Right lobe of liver (tissue), 6 donors: Measurements from ENCODE around the gene ARTN. TPM values are rescaled to one million over a fixed set of nuclear protein-coding genes. Genes with fewer than 3 reads are reported as not detected.
A peak's percentile ranks its signal among the peaks of the same experiment; 100 is the strongest.

Source experiments
- ATAC-seq, 4 donors: fragments of 200-7000 bp; cut with Tn5 transposase; one replicate each; pipeline ENCODE4 v1.9.1; 2020; ENCODE audit warnings: mild to moderate bottlenecking in 4 of 4, moderate library complexity in 4 of 4
- DNase-seq, 3 donors: peaks; one replicate each; pipeline ENCODE4 v3.0.0-alpha.2; 2020
- H3K27ac ChIP-seq, 3 donors: fragments of 200-600 bp; one replicate each; pipeline ENCODE4 v1.8.0; 2022
- H3K27me3 ChIP-seq, 2 donors: fragments of 200-600 bp; one replicate each; pipeline ENCODE4 v1.8.0; 2022
- H3K36me3 ChIP-seq, 4 donors: fragments of 200-600 bp; sonication (generic) in 1 of 4; one replicate each; pipeline versions ENCODE4 v1.5.1 to v1.8.0; 2017 to 2022; ENCODE audit warnings: control low read depth in 1 of 4
- H3K4me1 ChIP-seq, 4 donors: fragments of 200-600 bp; sonication (generic) in 1 of 4; one replicate each; pipeline versions ENCODE4 v1.5.1 to v1.8.0; 2017 to 2022; ENCODE audit warnings: control low read depth in 1 of 4
- H3K4me3 ChIP-seq, 3 donors: fragments of 200-600 bp; one replicate each; pipeline ENCODE4 v1.8.0; 2022
- H3K9me3 ChIP-seq, 4 donors: fragments of 200-600 bp; sonication (generic) in 1 of 4; one replicate each; pipeline versions ENCODE4 v1.5.1 to v1.8.0; 2017 to 2022; ENCODE audit warnings: control low read depth in 1 of 4
- CTCF ChIP-seq, 4 donors: fragments of 200-600 bp in 3 of 4; fragments of 450-650 bp in 1 of 4; IDR thresholded peaks; one replicate each; pipeline versions ENCODE4 v1.5.1 to v1.8.0; 2016 to 2022; ENCODE audit warnings: antibody characterized with exemption in 4 of 4, mild to moderate bottlenecking in 2 of 4
- POLR2A ChIP-seq: fragments of 450-650 bp; IDR thresholded peaks from one replicate; pipeline ENCODE4 v1.6.1; 2017; ENCODE audit warnings: antibody characterized with exemption, mild to moderate bottlenecking
- WGBS: methylation state at CpG from one replicate; pipeline ENCODE4 v1.1.6; 2018; ENCODE audit warnings: low coverage, low lambda C conversion rate; ENCODE audit not compliant: insufficient coverage; ENCODE audit errors: missing lambda C conversion rate; 5-methylcytosine and 5-hydroxymethylcytosine counted together
- intact Hi-C, 2 donors: fragments of 100-400 bp; cut with DNase I; formaldehyde crosslinking; loops; one replicate each; pipeline versions ENCODE4 v1.11.2 to v1.14.1; 2022
- total RNA-seq, 6 experiments: library from RNA; depleted of rRNA in 2 of 6; stranded (reverse); fragments of >200 nt in 2 of 6; fragmentation: NEBNext Ultra II Directional in 3 of 6; extraction: Animal tissue kit (Norgen Biotek cat#: 25700) in 3 of 6; gene quantifications; one replicate each; pipeline versions ENCODE4 v1.1.0 to v1.2.4, GENCODE V29; 2016 to 2023
- donor health status: DM: no; HTN: yes; CAD: no.
- donor health status: DM: no; HTN: no; CAD: no.
- donor health status: DM: no; HTN: no; CAD: no.
- donor health status: DM: no; HTN: yes; CAD: no.
- donor health status: DM: no; HTN: yes; CAD: no.

Gene ARTN
- total RNA-seq, 6 experiments from 2014 or later = 0.31 to 0.32 (median 0.31) TPM; not detected in 3

- intact Hi-C loops = no loop called here
- TF ChIP-seq CTCF (IDR thresholded peaks at IDR 0.05) = no peak
- no peak for TF ChIP-seq POLR2A
- Histone ChIP-seq H3K36me3 (no peaks in the 10 kb centered on the region), H3K27me3 (no peaks in the 10 kb centered on the region), H3K9me3 (no peaks in the 10 kb centered on the region), H3K4me1 (peaks cover 0 to 10% (median under 1%) of the 10 kb centered on the region in 4 donors), H3K4me3 (no peak overlapping the region), H3K27ac (no peak overlapping the region)
- no peak for ATAC-seq
- DNase-seq = no peak
- WGBS = 83% methylated on average over 3 of the region's 3 CpGs
Measured at GRCh38 chr1:43942411-43942810, 8.8 kb downstream of the ARTN start.

DNA sequence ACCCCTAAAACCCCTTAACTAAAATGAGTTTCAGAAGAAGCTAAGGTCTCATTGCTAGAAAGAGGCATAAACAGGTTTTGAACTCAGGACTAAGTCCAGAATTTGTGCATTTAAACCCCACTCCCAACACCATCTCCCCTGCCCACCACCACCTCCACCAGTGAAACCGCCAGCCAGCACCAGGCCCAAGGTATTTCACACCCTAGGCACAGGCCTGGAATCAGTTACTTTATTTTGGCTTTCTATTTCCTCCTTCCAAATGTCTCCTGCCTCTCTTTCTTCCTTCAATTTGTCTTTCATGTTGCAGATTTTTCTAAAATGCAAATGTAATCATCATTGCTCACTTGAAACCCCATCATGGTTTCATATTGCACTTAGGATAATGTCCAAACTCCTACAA, 11.3 kb downstream of the ARTN start:
- WGBS = 100% methylated on average over 1 of the region's 1 CpG
- TF ChIP-seq POLR2A (no peak), CTCF (IDR thresholded peaks at IDR 0.05) (no peak)

GRCh38 chr1:43945674-43946235, 12.2 kb downstream of the ARTN start:
- no peaks in the 10 kb centered on the region for H3K9me3 ChIP-seq
- TF ChIP-seq CTCF (IDR thresholded peaks at IDR 0.05) (no peak), POLR2A (no peak)
- H3K27ac ChIP-seq = peak overlapping the region; percentile 95 to 98 (median 96)
- DNase-seq (no peak), ATAC-seq (no peak)
- peak overlapping the region; percentile 44 to 88 (median 79) for H3K4me3 ChIP-seq
- peaks cover 0 to 5% (median 0%) of the 10 kb centered on the region in 4 donors for H3K36me3 ChIP-seq
- no peaks in the 10 kb centered on the region for H3K27me3 ChIP-seq
- 0% methylated on average over 3 of the region's 3 CpGs for WGBS
- intact Hi-C loops = no loop called here
- peaks cover 0 to 17% (median 9%) of the 10 kb centered on the region in 4 donors for H3K4me1 ChIP-seq

More for the DNA sequence above, 11.3 kb downstream of the ARTN start:
- H3K4me1 ChIP-seq = peaks cover 0 to 17% (median 9%) of the 10 kb centered on the region in 4 donors
- H3K27ac ChIP-seq = no peak overlapping the region
- ATAC-seq (no peak), DNase-seq (no peak)
- H3K9me3 ChIP-seq = no peaks in the 10 kb centered on the region
- H3K4me3 ChIP-seq = no peak overlapping the region
- no peaks in the 10 kb centered on the region for H3K27me3 ChIP-seq
- peaks cover 0 to 1% (median 0%) of the 10 kb centered on the region in 4 donors for H3K36me3 ChIP-seq
- intact Hi-C loops = no loop called here

DNA sequence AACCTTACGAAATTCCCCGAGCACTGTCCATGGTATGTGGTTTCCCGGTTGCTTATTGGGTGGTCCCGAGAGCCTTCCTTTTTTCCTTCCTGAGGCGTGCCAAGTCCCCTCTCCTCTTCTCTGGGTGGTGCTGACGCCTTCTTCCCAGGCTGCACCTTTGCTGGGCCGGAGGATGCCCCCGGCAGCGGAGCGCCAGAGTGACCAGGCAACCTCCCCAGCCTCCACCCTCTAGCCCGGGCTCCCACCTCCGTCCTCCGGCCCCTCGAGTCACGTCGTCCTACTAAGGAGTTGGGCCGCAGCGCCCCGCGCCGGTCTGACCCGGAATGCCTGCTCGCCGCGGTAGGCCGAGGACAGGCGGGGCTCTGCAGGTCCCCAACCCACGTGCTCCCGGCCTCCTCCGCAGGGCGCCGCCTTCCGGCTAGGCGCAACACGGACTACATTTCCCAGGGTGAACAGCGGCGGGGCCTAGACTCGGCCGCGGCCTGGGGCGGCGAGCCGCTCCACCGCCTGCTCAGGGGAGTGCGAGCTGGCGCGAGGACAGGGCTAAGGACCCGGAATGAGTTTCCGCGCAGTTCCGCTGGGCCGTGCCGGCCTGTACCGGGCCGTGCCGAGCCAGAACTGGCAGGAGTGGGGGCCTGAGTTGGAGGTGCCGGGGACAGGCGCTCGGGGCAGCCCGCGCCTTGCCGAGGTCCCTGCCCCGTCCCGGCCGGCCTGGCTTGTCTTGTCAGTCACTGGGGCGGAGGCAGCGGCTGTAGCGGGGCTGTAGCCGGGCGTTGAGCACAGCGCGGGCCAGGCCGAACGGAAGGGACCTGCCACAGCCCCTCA, 12.8 kb downstream of the ARTN start, which contains the start of gene IPO13:
Gene IPO13 (plus strand): TSS at position 715 of the 825 bp plus-strand sequence. CDS start 651 bp downstream, outside the sequence.
- H3K27me3 ChIP-seq = no peaks in the 10 kb centered on the region
- H3K4me1 ChIP-seq = peaks cover 0 to 17% (median 9%) of the 10 kb centered on the region in 4 donors
- TF ChIP-seq CTCF (IDR thresholded peaks at IDR 0.05) (peak; percentile 73 to 81 (median 74)), POLR2A (peak; percentile 83)
- H3K4me3 ChIP-seq = peak within 1 kb of the TSS; percentile 44 to 88 (median 79)
- intact Hi-C loops = no loop called here
- DNase-seq = peak; percentile 97 to 98 (median 98)
- WGBS = 0% methylated on average over 10 of the region's 74 CpGs
- H3K36me3 ChIP-seq = peaks cover 0 to 5% (median 0%) of the 10 kb centered on the region in 4 donors
- H3K9me3 ChIP-seq = no peaks in the 10 kb centered on the region
- peak; percentile 96 to 98 (median 97) for ATAC-seq
- H3K27ac ChIP-seq = peak within 1 kb of the TSS; percentile 95 to 98 (median 96)
